GM12878 (cell line): ENCODE measurements around the gene NDOR1. TPM values are rescaled to one million over a fixed set of nuclear protein-coding genes. Genes with fewer than 3 reads are reported as not detected.

ENCODE experiments used
- ATAC-seq: fragments of 200-7000 bp; cut with Tn5 transposase; 3 replicates; pipeline ENCODE4 v1.9.1; 2020; ENCODE audit warnings: mild to moderate bottlenecking, moderate library complexity
- BruUV-seq: library from RNA; stranded (reverse); fragments of 400-500 nt; replicated peaks from 2 replicates; lab custom pipeline; 2021; lab: Mats Ljungman, UMichigan
- CTCF ChIA-PET: fragments of 300-600 bp; sonication (Branson Sonifier 250); formaldehyde crosslinking; extraction: SDS; loops from one replicate; lab custom pipeline; 2021; ENCODE audit warnings: inconsistent platforms; lab: Yijun Ruan, JAX
- POLR2A ChIA-PET: fragments of 350-600 bp; formaldehyde crosslinking; extraction: SDS; loops from one replicate; lab custom pipeline; 2021; ENCODE audit warnings: inconsistent platforms; lab: Charles Lee
- RAD21 ChIA-PET: fragments of 300-600 bp; sonication (Branson Sonifier 250); formaldehyde crosslinking; loops from one replicate; lab custom pipeline; 2023; ENCODE audit warnings: antibody characterized with exemption; ENCODE audit not compliant: unreplicated experiment; lab: Charles Lee
- SMC1A ChIA-PET: fragments of 300-600 bp; sonication (Branson Sonifier 250); formaldehyde crosslinking; loops from one replicate; lab custom pipeline; 2023; ENCODE audit not compliant: unreplicated experiment, uncharacterized antibody; lab: Charles Lee
- DNase-seq: peaks from one replicate; pipeline ENCODE4 v3.0.0-alpha.2; 2011; ENCODE audit warnings: low read depth, low spot score
- FAIRE-seq: peaks from 3 replicates; lab custom pipeline; 2011; peaks lifted over from hg19 to GRCh38; lab: Jason Lieb, UNC
- H2AFZ ChIP-seq: 2 replicates; pipeline ENCODE4 v1.6.0; 2011; ENCODE audit warnings: low read depth, low read length, control low read depth; ENCODE audit not compliant: control insufficient read depth
- H3K27ac ChIP-seq: 2 replicates; pipeline ENCODE4 v1.5.1; 2011; ENCODE audit warnings: control low read depth; ENCODE audit not compliant: control insufficient read depth, insufficient read depth
- H3K27me3 ChIP-seq, 2 experiments: replicated peaks in 1 of 2; 2 replicates each; pipeline versions ENCODE4 v1.6.0 to v1.6.1; 2011; ENCODE audit warnings: low read length in 1 of 2; ENCODE audit not compliant: control insufficient read depth in 2 of 2, insufficient read depth in 2 of 2
- H3K36me3 ChIP-seq, 2 experiments: 2 replicates each; pipeline ENCODE4 v1.5.1; 2011; ENCODE audit warnings: low read length in 1 of 2; ENCODE audit not compliant: control insufficient read depth in 2 of 2, insufficient read depth in 2 of 2
- H3K4me1 ChIP-seq: 2 replicates; pipeline ENCODE4 v1.6.1; 2011; ENCODE audit warnings: mild to moderate bottlenecking, low read length, moderate library complexity, mixed read lengths; ENCODE audit not compliant: control insufficient read depth, insufficient read depth
- H3K4me2 ChIP-seq: 2 replicates; pipeline ENCODE4 v1.6.0; 2011; ENCODE audit warnings: control low read depth; ENCODE audit not compliant: control insufficient read depth, insufficient read depth
- H3K4me3 ChIP-seq: fragments of 200-600 bp; sonication (generic); 2 replicates; pipeline ENCODE4 v1.5.1; 2016
- H3K79me2 ChIP-seq: 2 replicates; pipeline ENCODE4 v1.6.0; 2011; ENCODE audit warnings: low read length; ENCODE audit not compliant: control insufficient read depth, insufficient read depth
- H3K9ac ChIP-seq: 2 replicates; pipeline ENCODE4 v1.8.0; 2011; ENCODE audit warnings: low read length, control low read depth, mixed read lengths; ENCODE audit not compliant: control insufficient read depth, insufficient read depth
- H3K9me3 ChIP-seq: replicated peaks from 3 replicates; pipeline ENCODE4 v1.5.1; 2011; ENCODE audit warnings: mild to moderate bottlenecking, low read length; ENCODE audit not compliant: control insufficient read depth, insufficient read depth
- H4K20me1 ChIP-seq: 2 replicates; pipeline ENCODE4 v1.6.0; 2011; ENCODE audit not compliant: control insufficient read depth, insufficient read depth
- CBX3 ChIP-seq: fragments of 200-600 bp; sonication (generic); IDR thresholded peaks from 2 replicates; pipeline ENCODE4 v1.6.1; 2016; ENCODE audit warnings: low read depth, borderline replicate concordance
- CBX5 ChIP-seq: sonication (generic); IDR thresholded peaks from 2 replicates; pipeline ENCODE4 v1.6.1; 2016; ENCODE audit warnings: low read depth, moderate library complexity, mild to moderate bottlenecking, inconsistent platforms
- CHD2 ChIP-seq: IDR thresholded peaks from 2 replicates; pipeline ENCODE4 v1.6.1; 2011; ENCODE audit warnings: low read depth, low read length, improper control_type of control experiment, borderline replicate concordance
- E2F4 ChIP-seq: IDR thresholded peaks from 2 replicates; pipeline ENCODE4 v1.6.1; 2012; ENCODE audit warnings: low read depth, low read length, improper control_type of control experiment
- IRF3 ChIP-seq: fragments of 450-650 bp; IDR thresholded peaks from 2 replicates; pipeline ENCODE4 v1.6.1; 2014; ENCODE audit warnings: mild to moderate bottlenecking
- REST ChIP-seq: IDR thresholded peaks from 2 replicates; pipeline ENCODE4 v1.6.1; 2012; ENCODE audit warnings: mild to moderate bottlenecking, low read depth, low read length
- ZNF217 ChIP-seq: fragments of 450-650 bp; IDR thresholded peaks from 2 replicates; pipeline ENCODE4 v1.6.1; 2017; ENCODE audit warnings: antibody characterized with exemption, mild to moderate bottlenecking
- ZNF622 ChIP-seq: fragments of 450-650 bp; IDR thresholded peaks from 2 replicates; pipeline ENCODE4 v1.6.1; 2017; ENCODE audit warnings: mild to moderate bottlenecking, inconsistent platforms
- WGBS: methylation state at CpG from one replicate; pipeline ENCODE4 v1.1.6; 2016; ENCODE audit warnings: low lambda C conversion rate; ENCODE audit not compliant: insufficient replicate concordance, insufficient coverage; ENCODE audit errors: missing lambda C conversion rate; 5-methylcytosine and 5-hydroxymethylcytosine counted together
- in situ Hi-C: fragments of 300-500 bp; cut with MboI; formaldehyde crosslinking; loops from 9 replicates; pipeline ENCODE4 v1.14.3; 2018; ENCODE audit warnings: mixed read lengths
- intact Hi-C: fragments of 100-400 bp; cut with micrococcal nuclease; formaldehyde crosslinking; loops from one replicate; pipeline ENCODE4 v1.14.2; 2022; ENCODE audit not compliant: unreplicated experiment
- polyA plus RNA-seq, 11 experiments: library from polyadenylated mRNA; depleted of rRNA in 4 of 11; unstranded in 6 of 11; stranded (reverse) in 5 of 11; fragments of >200 nt; fragmentation: Nextera tagmentation in 4 of 11; fragmentation: Illumina TruSeq in 1 of 11; extraction: Ambion mirVana in 4 of 11; extraction: Trizol in 1 of 11; gene quantifications; 1 replicate in 1 of 11; 2 replicates in 10 of 11; pipeline versions ENCODE4 v1.2.1 to v1.2.3, GENCODE V29; 2011 to 2016; ENCODE audit warnings: inconsistent platforms in 2 of 11, missing spikeins in 2 of 11, low read depth in 1 of 11
- total RNA-seq, 4 experiments: library from RNA; depleted of rRNA in 3 of 4; stranded (reverse); fragments of >200 nt in 3 of 4; fragmentation: Illumina TruSeq in 1 of 4; extraction: Trizol in 1 of 4; gene quantifications; 2 replicates each; pipeline versions ENCODE4 v1.2.1 to v1.2.3, GENCODE V29; 2013 to 2021

Gene NDOR1
- total and polyA plus RNA-seq, 10 of the 15 experiments (the other 5 are each of a cell fraction or from before 2014, with no cell fraction given), result 0.04 to 32.9 (median 11.1) TPM

- ATAC-seq (no peak), DNase-seq (no peak), FAIRE-seq (no peak)
- in situ Hi-C loops (loop anchor here (5.0 kb wide), 1 partner anchor 104 kb away; no protein-coding TSS in a partner anchor), intact Hi-C loops (loop anchor here (10.0 kb wide), 1 partner anchor 181 kb away; the partner anchor contains the start of gene NPDC1)
- Histone ChIP-seq H3K4me3 (no peak overlapping the region), H2AFZ (no peak overlapping the region), H3K9ac (no peak overlapping the region), H3K27me3 (no peaks in the 10 kb centered on the region), H3K4me2 (no peak overlapping the region), H3K4me1 (peaks cover 16% of the 10 kb centered on the region), H3K9me3 (no peaks in the 10 kb centered on the region), H3K36me3 (no peaks in the 10 kb centered on the region), H4K20me1 (no peaks in the 10 kb centered on the region), H3K27ac (no peak overlapping the region), H3K79me2 (no peaks in the 10 kb centered on the region)
- CTCF ChIA-PET, result interaction anchor here (0.8 to 6.4 kb wide), 11 partner anchors 12 to 197 kb away, joined by 3 to 52 read pairs (median 7); partner anchors contain the start of genes SAPCD2 and TUBB4B
- WGBS, result 76% methylated on average over 21 of the region's 21 CpGs
- RAD21 ChIA-PET, result interaction anchor here (0.8 to 1.9 kb wide), 4 partner anchors 29 to 179 kb away, joined by 3 to 10 read pairs (median 3); no protein-coding TSS in a partner anchor
- POLR2A ChIA-PET, result interaction anchor here (1.0 to 5.5 kb wide), 4 partner anchors 15 to 108 kb away, joined by 3 to 68 read pairs (median 3); partner anchors contain the start of genes NDOR1, TMEM203, TPRN and TUBB4B
- no TSS peak for BruUV-seq
- SMC1A ChIA-PET, result interaction anchor here (0.6 to 3.3 kb wide), 4 partner anchors 11 to 108 kb away, joined by 3 to 11 read pairs (median 4); no protein-coding TSS in a partner anchor
- TF ChIP-seq CBX5 (no peak), REST (no peak), ZNF217 (no peak), E2F4 (no peak), CBX3 (no peak), CHD2 (no peak), IRF3 (no peak), ZNF622 (no peak)
Observed at GRCh38 chr9:137225699-137226331, 20.3 kb downstream of the NDOR1 start.
